ENCODE measurements around the gene NFIA. TPM values are rescaled to one million over a fixed set of nuclear protein-coding genes. Genes with fewer than 3 reads are reported as not detected.

NFIA gene
- total RNA-seq, 1 experiment from 2014 or later = 6.3 TPM

- DNase-seq (ENCODE audit: low read depth) = no peak
Measured at GRCh38 chr1:61101536-61101935, 19.2 kb downstream of the NFIA start.

DNA sequence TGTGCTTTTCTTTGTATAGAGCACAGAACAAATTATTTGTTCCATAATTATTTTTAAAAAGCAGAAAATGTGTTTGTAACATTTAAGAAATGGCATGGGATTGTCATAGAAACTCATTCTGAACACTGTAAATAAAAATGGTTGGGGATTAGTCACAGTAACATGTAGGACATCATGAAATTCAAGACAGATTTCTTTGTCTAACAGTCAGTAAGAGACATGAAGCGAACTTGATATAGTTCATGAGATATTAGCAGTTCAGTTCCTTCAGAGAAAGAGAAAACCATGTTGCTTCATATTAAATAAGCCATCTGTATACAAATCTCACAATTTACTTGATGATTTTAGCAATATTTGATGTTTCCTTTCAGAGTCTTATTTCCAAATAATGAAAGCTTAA lies 19.7 kb downstream of the NFIA start:
- no peak for DNase-seq (ENCODE audit: low read depth)

GRCh38 chr1:61102621-61103020 lies 20.3 kb downstream of the NFIA start:
- no peak for DNase-seq (ENCODE audit: low read depth)

DNA sequence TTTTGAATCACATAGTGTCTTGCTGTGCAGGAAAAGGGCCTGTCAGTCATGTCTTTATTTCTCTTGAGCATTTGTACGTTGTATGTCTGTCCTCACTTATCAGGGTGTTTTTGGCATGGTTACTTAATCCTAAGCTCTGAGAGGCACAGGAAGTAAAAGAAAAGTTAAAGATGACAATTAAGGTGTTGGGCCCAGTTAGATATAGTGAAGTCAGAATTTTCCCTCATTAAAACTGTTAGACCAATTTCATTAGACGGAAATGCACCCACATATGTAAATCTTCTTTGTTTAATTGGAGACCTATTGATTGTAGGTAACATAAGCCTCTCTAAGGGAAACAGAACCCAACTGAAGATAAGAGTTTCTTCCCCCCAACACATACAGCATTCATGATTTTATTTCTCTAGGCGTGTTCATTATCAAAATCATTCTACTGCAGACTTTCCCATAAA lies 21.9 kb downstream of the NFIA start:
- DNase-seq (ENCODE audit: low read depth) = no peak

- no peak for DNase-seq (ENCODE audit: low read depth)
Measured at GRCh38 chr1:61107638-61108037, 25.3 kb downstream of the NFIA start.

DNA sequence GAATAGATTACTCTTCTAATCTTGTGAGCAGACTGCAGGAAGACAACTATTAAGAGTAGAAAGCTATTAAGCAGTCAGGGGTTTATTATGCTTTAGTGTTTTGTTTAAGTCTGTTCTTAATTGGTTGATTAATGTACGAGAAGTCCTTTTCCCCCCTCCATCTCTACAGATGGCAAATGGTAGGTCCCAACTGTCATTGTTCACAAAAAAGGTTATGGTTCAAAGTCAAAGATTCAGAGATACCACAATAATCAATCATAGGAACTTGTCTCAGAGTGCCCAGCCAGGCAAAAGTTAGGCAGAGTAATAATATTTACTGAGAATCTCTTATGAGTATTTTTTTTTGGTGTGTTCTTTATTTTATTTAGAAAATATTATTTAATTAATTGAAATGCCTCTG lies 26.8 kb downstream of the NFIA start:
- no peak for DNase-seq (ENCODE audit: low read depth)

DNA sequence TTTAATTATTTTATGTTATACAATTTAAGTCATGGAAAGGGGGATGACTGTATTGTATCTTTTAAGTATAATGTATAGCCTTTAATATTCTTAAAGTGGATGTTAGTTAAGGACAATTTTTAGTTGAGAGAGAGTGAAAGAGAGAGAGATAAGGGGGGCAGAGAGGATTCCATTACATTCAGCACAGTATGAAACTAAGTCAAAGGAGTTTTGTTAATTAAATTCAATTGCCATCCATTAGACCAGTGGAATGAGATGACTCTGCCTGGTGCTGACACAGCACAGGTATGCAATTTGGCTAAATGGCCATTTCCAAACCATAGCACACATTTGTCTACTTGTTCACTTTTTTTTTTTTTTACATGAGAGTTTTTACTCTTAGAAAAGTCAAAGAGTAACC lies 27.5 kb downstream of the NFIA start:
- no peak for DNase-seq (ENCODE audit: low read depth)

DNA sequence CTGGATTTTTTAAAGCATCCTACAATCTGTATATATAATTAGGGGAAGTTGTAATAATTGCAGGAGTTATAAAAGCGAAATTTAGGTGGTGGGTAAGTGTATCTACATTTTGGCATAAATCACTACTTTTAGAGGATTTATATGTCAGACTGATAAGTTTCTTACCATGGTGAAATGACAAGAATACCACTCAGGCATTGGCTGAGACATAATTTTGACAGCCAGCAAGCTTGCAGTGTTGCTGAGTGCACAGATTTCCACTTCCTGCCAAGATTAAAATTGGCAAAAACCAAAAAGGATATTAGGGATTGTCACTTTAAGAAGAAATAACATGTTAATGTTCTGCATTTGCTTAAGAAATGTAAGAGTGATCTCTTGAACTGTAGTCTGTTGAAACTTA lies 28.2 kb downstream of the NFIA start:
- DNase-seq (ENCODE audit: low read depth) = no peak

GRCh38 chr1:61111084-61112004 lies 29.0 kb downstream of the NFIA start:
- DNase-seq (ENCODE audit: low read depth) = no peak

DNA sequence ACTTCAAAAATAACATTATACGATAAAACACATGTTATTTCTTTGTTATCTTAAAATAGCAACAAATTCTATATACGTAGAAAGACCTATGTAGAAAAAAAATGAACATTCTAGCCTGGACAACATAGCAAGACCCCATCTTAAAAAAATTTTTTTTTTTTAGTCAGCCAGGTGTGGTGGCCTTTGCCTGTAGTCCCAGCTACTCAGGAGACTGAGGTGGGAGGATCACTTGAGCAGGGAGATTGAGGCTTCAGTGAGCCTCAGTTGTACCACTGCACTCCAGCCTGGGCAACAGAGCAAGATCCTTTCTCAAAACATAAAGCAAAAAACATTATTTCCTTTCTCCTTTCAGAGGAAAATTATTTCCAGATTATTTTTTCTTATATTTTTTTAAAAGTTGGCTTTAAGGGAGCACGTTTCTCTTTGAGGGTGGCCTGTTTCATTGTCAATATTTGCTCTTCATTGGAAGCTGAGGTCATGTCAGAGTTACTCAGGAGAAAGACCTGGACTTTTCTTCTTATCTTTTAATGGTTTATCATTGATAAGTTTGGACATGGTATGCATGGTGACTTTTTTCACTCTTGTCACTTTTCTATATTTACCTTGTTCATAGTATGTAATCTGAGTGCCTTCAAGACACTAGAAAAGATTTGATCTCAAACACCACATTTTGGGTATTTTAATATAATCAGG lies 32.0 kb downstream of the NFIA start:
- DNase-seq (ENCODE audit: low read depth) = no peak

- DNase-seq (ENCODE audit: low read depth) = no peak
Measured at GRCh38 chr1:61115436-61115835, 33.1 kb downstream of the NFIA start.

GRCh38 chr1:61116421-61116820 lies 34.1 kb downstream of the NFIA start:
- DNase-seq (ENCODE audit: low read depth) = no peak

DNA sequence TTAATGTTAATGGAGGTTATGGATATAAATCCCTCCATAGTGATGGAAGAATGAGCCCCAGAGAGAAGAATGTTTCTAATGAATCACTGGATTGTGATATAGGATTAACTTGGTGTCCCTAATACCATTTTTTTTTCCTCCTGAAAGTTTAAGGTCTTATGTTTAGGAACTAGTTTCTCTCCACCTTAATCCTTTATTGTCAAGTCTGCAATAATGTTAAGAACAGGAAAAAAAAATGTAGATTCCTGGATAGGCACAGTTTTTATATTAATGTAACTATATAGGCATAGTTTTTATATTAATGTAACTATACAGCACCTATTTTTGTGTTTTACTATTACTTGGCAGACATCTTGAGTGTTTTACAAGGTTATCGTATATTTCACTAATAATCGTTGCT lies 34.9 kb downstream of the NFIA start:
- DNase-seq (ENCODE audit: low read depth) = no peak

DNA sequence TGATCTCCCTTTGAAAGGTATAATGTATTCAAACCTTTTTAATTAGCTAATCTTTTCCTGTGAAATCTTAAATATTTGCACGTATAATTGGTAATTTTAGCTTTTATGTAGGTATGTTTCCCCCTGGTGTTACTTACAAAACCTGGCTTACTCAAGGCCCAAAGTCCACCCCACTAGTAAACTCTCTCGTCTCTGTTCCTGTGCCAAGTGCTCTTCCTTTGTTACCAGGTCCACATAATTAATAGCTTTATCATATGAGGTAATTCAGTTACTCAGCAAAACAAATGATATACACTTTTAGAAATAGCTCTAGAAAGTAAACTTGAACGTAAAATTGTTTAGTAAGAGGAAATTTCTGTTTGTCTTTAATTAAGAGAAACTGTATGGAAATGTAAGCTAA lies 36.7 kb downstream of the NFIA start:
- DNase-seq (ENCODE audit: low read depth) = no peak

GRCh38 chr1:61120246-61120840 lies 38.0 kb downstream of the NFIA start:
- no peak for DNase-seq (ENCODE audit: low read depth)

DNA sequence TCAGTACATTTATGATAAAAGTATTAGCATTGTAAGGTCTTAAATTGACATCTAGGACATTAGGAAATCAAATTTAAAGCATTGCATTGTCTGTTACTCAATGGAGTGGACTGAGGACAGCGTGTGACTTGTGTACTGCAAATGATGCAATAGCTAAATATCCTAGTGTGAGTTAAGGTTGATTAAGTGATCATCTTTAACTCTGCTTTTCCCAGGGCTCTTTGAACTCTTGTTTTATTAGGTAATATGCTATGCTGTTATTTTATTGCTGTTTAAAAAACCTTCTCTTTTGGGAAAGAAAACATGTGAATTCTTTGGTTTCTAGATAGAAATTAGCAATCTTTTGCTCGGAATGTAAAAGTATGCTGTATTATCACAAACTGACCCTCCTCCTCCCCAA lies 38.6 kb downstream of the NFIA start:
- no peak for DNase-seq (ENCODE audit: low read depth)

DNA sequence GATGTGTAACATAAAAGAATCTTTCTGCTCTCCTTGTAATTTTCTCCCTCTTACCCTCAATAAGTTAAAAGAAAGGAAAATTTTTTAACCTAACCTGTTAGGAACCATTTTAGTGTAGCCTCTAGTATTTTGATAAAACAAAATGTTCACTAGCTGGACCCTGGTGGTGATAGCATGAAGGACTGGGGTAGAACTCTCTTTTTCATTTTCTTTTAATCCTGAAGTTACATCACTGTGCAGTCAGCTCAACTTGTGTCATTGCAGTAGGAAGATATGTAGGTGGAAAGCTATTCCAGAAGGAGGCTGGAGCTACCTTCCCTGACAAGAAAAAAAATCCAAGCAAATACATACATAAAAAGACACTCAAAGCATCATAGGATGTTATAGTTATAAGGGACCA lies 39.3 kb downstream of the NFIA start:
- no peak for DNase-seq (ENCODE audit: low read depth)

- DNase-seq (ENCODE audit: low read depth) = no peak
Measured at GRCh38 chr1:61122389-61122788, 40.0 kb downstream of the NFIA start.

GRCh38 chr1:61123326-61123725 lies 41.0 kb downstream of the NFIA start:
- DNase-seq (ENCODE audit: low read depth) = no peak

GRCh38 chr1:61124078-61124477 lies 41.7 kb downstream of the NFIA start:
- no peak for DNase-seq (ENCODE audit: low read depth)

GRCh38 chr1:61124696-61125095 lies 42.3 kb downstream of the NFIA start:
- no peak for DNase-seq (ENCODE audit: low read depth)

GRCh38 chr1:61125263-61125662 lies 42.9 kb downstream of the NFIA start:
- no peak for DNase-seq (ENCODE audit: low read depth)

Measured in HT1080 (cell line).